GM12874 (cell line): Measurements from ENCODE around the gene PXMP4.

Source experiments
- TF ChIP-seq, protein P1 (sequence below): IDR thresholded peaks from 2 replicates; pipeline ENCODE4 v1.5.1; 2011; ENCODE audit warnings: low read depth, mild to moderate bottlenecking, control low read depth, low read length, moderate library complexity; ENCODE audit not compliant: insufficient read depth

Gene PXMP4

GRCh38 chr20:33740189-33740588 lies 20.1 kb upstream of the PXMP4 start:
- TF ChIP-seq, protein P1, sequence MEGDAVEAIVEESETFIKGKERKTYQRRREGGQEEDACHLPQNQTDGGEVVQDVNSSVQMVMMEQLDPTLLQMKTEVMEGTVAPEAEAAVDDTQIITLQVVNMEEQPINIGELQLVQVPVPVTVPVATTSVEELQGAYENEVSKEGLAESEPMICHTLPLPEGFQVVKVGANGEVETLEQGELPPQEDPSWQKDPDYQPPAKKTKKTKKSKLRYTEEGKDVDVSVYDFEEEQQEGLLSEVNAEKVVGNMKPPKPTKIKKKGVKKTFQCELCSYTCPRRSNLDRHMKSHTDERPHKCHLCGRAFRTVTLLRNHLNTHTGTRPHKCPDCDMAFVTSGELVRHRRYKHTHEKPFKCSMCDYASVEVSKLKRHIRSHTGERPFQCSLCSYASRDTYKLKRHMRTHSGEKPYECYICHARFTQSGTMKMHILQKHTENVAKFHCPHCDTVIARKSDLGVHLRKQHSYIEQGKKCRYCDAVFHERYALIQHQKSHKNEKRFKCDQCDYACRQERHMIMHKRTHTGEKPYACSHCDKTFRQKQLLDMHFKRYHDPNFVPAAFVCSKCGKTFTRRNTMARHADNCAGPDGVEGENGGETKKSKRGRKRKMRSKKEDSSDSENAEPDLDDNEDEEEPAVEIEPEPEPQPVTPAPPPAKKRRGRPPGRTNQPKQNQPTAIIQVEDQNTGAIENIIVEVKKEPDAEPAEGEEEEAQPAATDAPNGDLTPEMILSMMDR = no peak

DNA sequence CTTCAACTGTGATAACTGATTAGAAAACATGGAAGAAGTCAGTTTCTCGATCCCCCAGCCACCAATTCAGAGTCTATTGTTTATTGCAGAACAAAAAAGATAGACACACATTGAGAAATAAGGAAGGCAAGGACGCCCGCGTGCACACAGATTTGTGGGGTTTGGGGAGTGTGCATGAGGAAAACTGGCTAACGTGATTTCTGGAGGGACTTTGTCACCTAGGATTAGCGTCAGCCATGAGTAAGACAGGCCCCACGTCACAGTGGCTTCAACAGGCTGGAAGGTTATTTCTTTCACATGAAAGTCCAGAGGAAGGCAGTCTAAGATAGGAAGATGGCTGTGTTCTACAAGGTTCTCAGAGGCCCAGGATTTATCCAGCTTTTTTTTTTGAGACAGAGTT lies 19.4 kb upstream of the PXMP4 start:
- TF ChIP-seq, protein P1 = no peak

DNA sequence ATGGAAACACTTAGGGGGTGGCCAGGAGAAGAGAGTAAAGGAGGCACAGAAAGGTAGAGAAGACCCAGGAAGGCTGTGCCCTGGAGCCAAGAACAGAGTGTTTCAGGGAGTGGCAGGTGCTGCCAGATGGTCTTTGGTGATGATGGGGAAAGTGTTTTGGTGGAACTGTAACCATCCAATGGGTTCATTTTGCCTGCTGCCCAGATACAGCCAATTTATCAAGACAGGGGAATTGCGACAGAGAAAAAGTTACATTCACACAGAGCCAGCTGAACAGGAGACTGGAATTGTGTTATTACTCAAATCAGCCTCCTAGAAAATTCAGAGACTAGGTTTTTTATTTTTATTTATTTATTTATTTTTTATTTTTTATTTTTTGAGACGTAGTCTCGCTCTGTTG lies 16.9 kb upstream of the PXMP4 start:
- TF ChIP-seq, protein P1 = no peak

- TF ChIP-seq, protein P1 = no peak
Observed at GRCh38 chr20:33733654-33734576, 13.8 kb upstream of the PXMP4 start.

GRCh38 chr20:33732166-33732970 lies 12.3 kb upstream of the PXMP4 start:
- TF ChIP-seq, protein P1 = 0 out of 2 replicates have a peak, but pooled peaks have one; percentile 16

- TF ChIP-seq, protein P1 = peak; percentile 93
Observed at GRCh38 chr20:33731693-33732165, 11.6 kb upstream of the PXMP4 start, which contains the start of gene ZNF341. Gene ZNF341, plus strand, starts transcription at chr20:33731996. Its CDS starts 26 bp downstream, at chr20:33732022.
